ENCODE results near the gene ASCC1. TPM values are rescaled to one million over a fixed set of nuclear protein-coding genes. Genes with fewer than 3 reads are reported as not detected.

ASCC1 gene
- total RNA-seq, 1 experiment from 2014 or later: 16.5 TPM

GRCh38 chr10:72098836-72099599 lies 117.1 kb downstream of the ASCC1 start:
- DNase-seq (ENCODE audit: low read depth): no peak

DNA sequence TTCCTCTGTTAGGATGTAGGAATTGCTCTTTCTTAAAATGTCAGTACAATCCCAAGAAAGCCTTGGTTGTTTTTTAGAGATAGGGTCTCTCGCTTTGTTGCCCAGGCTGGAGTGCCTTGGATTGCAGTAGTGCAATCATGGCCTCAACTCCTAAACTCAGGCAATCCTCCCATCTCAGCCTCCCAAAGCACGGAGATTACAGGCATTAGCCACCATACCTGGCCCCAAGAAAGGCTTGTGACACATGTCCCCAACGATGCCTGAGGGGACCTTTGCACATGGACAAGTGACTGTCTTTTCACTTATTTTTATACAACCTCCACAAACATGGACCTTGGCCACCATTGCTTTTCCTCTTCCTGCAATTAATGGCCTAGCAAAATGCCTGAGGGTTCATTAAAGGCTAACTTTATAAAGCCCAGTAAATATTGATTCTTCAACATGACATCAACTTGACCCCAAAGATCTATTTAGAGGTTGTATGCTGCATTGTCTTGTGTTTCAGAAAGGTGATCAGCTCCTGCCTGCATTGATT lies 117.7 kb downstream of the ASCC1 start:
- DNase-seq (ENCODE audit: low read depth): no peak

DNA sequence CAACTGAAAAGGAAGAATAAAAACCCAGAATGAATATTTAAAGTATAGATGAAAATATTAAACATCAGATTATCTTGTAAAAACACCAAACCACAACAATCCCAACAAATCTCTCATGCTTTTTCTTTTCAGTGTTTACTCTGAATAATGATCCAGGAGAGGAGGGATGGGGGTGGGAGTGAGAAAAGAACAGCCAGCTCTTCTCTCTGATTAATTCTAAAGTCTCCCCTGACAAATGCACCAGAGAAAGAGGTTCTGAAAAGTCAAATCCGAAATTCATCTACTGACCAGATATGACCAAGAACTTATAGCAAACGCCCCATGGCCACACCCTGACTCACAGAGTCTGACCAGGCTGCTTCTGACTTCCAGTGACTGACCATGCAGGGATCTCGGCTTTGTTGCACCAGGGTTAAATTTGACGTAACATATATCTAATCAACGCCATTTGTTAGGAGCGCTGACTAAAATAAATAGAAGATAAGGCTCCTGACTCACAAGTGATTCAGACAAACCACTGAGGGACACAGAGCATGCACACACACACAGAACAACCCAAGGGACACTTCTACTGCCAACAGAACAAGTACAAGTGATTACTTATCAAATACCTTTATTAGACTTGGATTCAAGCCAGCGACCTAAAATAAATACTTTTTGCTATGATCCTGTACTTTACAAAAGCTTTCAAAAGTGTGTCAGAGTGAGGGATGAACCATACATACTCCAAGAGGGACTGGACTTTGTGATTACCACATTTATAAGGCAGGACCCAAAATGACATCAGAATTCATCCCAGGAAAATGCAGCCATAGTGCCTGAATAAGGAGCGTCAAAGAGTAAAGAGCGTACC lies 118.4 kb downstream of the ASCC1 start:
- DNase-seq (ENCODE audit: low read depth): peak; percentile 78

GRCh38 chr10:72096115-72097000 lies 119.7 kb downstream of the ASCC1 start:
- DNase-seq (ENCODE audit: low read depth): no peak

GRCh38 chr10:72095195-72095594 lies 120.9 kb downstream of the ASCC1 start:
- no peak for DNase-seq (ENCODE audit: low read depth)

DNA sequence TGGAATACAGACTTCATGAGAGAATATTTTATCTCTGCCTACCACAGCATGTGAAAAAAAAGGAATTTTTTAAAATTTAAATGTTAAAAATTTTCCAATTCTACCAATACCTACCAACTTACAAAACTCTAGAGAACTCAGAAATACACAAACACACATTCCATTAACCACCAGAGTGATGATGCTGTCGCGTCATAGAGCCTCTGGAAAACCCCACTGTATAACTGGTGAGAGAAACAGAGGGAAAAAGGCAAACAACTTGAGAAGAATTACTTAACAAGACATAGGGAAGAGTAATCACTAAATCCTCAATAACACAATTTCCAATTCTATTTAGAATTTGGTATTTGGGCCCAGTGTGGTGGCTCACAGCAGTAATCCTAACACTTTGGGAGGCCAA lies 121.5 kb downstream of the ASCC1 start:
- no peak for DNase-seq (ENCODE audit: low read depth)

DNA sequence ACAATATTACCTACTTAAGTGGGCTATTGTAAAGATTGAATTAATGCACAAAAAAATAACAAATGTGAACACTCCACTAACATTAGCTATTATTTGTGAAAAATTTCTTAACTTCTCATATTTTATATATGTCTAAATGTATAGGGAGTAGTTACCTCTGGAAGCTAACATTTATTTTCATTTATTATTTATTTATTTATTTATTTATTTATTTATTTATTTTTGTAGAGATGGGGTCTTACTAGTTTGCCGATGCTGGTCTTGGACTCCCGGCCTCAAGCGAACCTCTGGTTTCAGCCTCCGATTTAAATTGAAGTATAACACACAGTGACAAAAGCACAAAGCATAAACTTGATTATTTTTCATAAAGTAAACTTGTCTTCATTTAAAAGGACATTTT lies 122.6 kb downstream of the ASCC1 start:
- DNase-seq (ENCODE audit: low read depth): no peak

- DNase-seq (ENCODE audit: low read depth): no peak
Observed at GRCh38 chr10:72092987-72093386, 123.1 kb downstream of the ASCC1 start.

DNA sequence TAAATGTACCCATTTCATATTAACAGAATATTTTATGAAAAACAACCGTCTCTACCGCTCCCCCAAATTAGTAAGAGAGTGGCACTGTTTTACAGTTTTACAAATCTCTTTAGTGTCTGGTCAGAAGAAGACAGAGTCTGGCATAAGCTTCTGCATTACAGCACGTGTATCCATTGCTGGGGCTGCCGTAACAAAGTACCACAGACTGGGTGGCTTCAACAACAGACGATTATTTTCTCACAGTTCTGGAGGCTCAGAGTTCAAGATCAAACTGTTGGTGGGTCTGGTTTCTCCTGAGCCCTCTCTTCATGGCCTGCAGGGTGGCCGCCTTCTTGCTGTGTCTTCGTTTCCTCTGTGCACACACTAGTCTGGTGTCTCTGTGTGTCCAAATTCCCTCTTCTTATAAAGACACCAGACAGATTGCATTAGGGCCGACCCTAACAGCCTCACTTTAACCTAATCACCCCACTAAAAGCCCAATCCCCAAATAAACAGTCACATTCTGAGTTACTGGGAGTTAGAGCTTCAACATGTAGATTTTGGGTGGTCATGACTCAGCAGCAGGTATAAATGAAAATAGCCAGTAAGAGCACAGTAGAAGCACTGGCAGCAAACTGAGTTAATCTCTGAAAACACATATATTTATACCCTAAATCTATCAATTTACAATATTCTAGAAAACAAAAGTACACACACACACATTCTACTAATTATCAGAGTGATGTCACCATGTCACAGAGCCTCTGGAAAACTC lies 123.7 kb downstream of the ASCC1 start:
- no peak for DNase-seq (ENCODE audit: low read depth)

- no peak for DNase-seq (ENCODE audit: low read depth)
Observed at GRCh38 chr10:72090326-72090725, 125.8 kb downstream of the ASCC1 start.

- DNase-seq (ENCODE audit: low read depth): no peak
Observed at GRCh38 chr10:72089618-72090017, 126.5 kb downstream of the ASCC1 start.

DNA sequence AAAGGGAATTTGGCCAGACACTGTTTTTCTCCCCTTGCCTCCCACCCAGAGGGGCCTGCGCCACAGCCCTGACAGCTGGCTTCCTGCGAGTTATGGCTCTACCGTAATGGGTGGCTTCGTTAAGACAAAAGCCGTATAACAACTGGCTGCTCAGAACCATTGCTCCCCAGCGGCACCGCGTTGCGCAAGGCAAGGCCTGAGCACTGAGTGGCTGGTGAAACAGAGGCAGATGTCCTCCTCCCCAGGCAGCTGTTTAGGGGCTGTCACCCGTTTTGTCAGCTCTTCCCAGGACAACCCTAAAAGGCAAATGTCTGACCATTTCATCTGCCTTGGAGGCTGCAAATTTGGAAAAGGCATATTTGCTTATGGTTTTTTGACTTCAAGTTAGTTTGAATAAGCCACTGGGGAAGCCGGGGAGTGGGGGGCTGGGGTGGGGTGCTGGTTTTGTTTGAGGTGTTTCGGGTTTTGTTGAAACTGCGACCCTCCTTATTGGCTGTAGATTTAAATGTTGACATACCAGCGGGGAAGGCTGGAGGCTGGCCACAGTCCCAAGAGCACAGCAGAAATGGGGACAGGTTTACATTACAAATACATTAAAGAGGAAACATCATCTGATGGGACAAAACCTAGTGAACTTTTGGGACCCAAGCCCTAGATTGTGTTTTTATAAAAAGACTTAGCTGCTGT lies 127.0 kb downstream of the ASCC1 start:
- no peak for DNase-seq (ENCODE audit: low read depth)

GRCh38 chr10:72087969-72088888 lies 127.8 kb downstream of the ASCC1 start, which contains the start of gene SPOCK2:
Gene SPOCK2, minus strand, starts transcription at chr10:72088551. Its CDS starts 223 bp downstream, at chr10:72088328.
- no peak for DNase-seq (ENCODE audit: low read depth)

DNA sequence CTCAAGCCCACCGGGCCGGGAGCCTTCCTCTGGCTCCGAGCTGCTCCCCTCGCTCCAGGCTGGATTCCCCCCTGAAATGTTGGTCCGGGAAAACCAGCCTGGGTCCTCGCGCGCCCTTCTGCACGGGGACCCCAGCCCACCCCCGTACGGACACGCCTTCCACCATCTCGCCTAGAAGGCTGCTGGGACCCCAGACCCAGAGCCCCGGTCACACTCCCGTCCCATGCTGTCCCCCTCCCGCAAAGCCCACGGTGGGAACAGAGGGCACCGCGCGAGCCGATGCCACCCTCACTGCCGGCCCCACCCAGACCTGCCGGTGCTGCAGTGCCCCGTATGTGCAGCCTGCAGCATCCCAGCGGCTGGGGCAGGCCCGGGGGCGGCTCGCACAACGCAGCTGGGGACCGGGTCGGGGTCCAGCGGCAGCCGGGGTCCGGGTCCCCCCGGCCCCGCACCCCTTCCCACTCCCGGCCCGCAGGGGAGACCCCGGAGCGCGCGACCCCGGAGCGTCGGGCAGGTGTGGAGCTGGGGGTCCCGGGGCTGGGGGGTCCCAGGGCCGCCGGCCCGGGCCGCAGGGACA lies 128.6 kb downstream of the ASCC1 start:
- no peak for DNase-seq (ENCODE audit: low read depth)

DNA sequence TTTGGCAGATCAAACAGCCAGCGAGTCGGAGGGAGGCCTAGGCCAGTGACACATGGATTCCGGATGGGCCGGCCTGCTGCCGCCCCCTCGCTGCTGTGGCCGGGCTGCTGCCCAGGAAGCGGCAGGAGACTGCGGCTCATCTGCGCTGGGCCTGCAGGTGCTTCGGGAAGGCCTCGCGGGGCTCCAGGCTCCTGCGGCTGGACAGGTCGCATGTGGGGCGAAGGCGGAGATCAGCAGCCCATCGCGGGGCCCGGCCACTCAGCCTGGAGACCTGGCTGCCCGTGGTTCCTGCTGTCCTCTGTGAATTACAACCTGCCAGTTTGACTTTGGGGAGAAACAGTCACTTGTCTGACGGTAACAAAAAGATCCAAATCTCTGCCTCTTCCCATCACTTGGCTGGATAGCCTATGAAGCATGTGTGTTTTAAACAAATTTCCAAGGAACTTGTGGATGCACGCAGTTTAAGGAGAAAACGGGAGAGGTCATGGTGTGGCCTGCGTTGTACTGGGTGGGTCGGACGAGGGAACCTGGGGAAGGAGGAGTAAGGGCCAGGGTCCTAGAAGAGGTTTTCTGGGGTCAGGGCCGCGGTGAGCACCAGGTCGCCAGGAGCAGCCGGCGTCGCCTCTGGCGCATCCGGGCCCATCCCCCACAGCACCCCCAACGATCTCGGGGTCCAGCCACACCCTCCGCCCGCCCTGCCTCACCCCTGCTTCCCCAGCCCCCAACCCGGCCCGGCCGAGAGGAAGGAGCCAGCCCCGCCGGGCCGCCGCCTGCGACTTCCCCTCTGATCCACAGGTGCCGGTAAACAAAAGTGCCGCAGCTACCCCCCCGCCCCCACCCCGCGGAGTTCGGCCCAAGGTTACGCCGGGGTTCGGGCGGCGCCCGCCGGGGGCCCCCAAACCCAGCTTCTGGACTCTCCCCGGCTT lies 129.3 kb downstream of the ASCC1 start:
- DNase-seq (ENCODE audit: low read depth): no peak

DNA sequence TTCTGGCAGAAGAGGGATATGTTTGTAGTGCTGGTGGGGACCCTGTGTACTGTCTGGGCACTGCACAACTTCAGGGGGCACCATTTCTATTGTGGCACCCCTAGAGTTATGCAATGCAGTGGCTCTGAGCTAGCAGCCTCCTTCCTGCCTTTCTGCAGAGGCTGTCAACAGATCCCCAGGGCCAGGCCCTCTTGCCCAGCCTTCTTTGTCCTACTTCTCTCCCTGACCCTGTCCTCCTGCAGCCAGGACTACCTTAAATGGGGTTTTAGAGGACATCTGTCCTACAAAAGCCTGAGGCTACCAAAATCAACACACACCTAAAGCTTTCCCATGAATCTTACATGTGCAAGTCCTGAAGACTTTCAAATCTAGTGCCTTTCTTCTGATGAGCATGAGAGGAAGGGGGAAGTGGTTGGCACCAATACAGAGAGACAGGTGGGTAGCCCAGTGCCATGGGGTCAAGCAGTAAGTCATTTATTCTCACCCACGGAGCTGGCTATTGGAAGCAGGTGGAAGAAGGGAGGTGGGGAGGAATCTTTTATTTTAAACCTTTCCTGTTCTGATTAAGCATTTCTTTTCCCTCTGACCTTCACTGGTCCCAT lies 130.1 kb downstream of the ASCC1 start:
- DNase-seq (ENCODE audit: low read depth): no peak

- DNase-seq (ENCODE audit: low read depth): no peak
Observed at GRCh38 chr10:72085166-72085565, 130.9 kb downstream of the ASCC1 start.
